Sigmoid colon (tissue), 4 donors: ENCODE measurements around the gene AGR2.

Experiments used
- EP300 ChIP-seq, 4 donors: sonication (generic); formaldehyde crosslinking; IDR thresholded peaks; one replicate each; pipeline ENCODE4 v1.6.1; 2017; ENCODE audit warnings: antibody characterized with exemption in 4 of 4
- POLR2A ChIP-seq, 2 donors: fragments of 450-650 bp; IDR thresholded peaks; one replicate each; pipeline ENCODE4 v1.6.1; 2016; ENCODE audit warnings: antibody characterized with exemption in 2 of 2, mild to moderate bottlenecking in 2 of 2, moderate library complexity in 2 of 2
- POLR2AphosphoS5 ChIP-seq, 4 donors: sonication (generic); formaldehyde crosslinking; IDR thresholded peaks; one replicate each; pipeline ENCODE4 v1.6.1; 2017; ENCODE audit warnings: antibody characterized with exemption in 4 of 4
- TF ChIP-seq, protein P1 (sequence below), 4 experiments: fragments of 450-650 bp in 3 of 4; fragments of 200-600 bp in 1 of 4; IDR thresholded peaks; one replicate each; pipeline ENCODE4 v1.5.1; 2016 to 2019; ENCODE audit warnings: antibody characterized with exemption in 4 of 4, mild to moderate bottlenecking in 3 of 4, moderate library complexity in 2 of 4

DNA sequence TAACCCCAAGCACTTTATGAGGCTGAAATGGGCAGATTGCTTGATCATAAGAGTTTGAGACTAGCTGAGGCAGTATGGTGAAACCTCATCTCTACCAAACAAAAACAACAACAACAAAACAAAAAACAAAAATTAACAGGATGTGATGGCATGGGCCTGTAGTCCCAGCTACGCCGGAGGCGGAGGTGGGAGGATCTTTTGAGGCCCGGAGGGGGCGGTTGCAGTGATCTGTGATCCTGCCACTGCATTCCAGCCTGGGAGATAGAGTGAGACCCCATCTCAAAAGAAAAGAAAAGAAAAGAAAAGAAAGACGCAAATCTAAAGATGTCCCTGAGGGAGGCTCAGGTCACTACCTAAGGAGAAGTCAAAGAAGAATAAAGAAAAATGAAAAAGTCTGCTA, 35.3 kb upstream of the AGR2 start:
- TF ChIP-seq POLR2AphosphoS5 (IDR thresholded peaks at IDR 0.05) (no peak), POLR2A (IDR thresholded peaks at IDR 0.05) (no peak), EP300 (IDR thresholded peaks at IDR 0.05) (no peak)
- TF ChIP-seq, protein P1, sequence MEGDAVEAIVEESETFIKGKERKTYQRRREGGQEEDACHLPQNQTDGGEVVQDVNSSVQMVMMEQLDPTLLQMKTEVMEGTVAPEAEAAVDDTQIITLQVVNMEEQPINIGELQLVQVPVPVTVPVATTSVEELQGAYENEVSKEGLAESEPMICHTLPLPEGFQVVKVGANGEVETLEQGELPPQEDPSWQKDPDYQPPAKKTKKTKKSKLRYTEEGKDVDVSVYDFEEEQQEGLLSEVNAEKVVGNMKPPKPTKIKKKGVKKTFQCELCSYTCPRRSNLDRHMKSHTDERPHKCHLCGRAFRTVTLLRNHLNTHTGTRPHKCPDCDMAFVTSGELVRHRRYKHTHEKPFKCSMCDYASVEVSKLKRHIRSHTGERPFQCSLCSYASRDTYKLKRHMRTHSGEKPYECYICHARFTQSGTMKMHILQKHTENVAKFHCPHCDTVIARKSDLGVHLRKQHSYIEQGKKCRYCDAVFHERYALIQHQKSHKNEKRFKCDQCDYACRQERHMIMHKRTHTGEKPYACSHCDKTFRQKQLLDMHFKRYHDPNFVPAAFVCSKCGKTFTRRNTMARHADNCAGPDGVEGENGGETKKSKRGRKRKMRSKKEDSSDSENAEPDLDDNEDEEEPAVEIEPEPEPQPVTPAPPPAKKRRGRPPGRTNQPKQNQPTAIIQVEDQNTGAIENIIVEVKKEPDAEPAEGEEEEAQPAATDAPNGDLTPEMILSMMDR (IDR thresholded peaks at IDR 0.05) = no peak
